Mesenchymal stem cell (in vitro differentiated cells and primary cell): Measurements from ENCODE around the gene FRMD4A.
A peak's percentile ranks its signal among the peaks of the same experiment; 100 is the strongest.

Experiments used
- DNase-seq: peaks from one replicate; pipeline ENCODE4 v3.0.0-alpha.2; 2013
- H2AFZ ChIP-seq: one replicate; pipeline ENCODE4 v1.6.1; 2013; ENCODE audit warnings: low read depth, mild to moderate bottlenecking, control low read depth, inconsistent platforms, low read length, moderate library complexity
- H2AK5ac ChIP-seq: 2 replicates; pipeline ENCODE4 v1.6.1; 2013; ENCODE audit warnings: low read length, moderate library complexity, mild to moderate bottlenecking, inconsistent platforms; ENCODE audit not compliant: severe bottlenecking
- H2BK120ac ChIP-seq: one replicate; pipeline ENCODE4 v1.6.1; 2013; ENCODE audit warnings: low read depth, mild to moderate bottlenecking, inconsistent platforms, low read length, moderate library complexity
- H2BK12ac ChIP-seq, 2 experiments: one replicate each; pipeline ENCODE4 v1.6.1; 2013; ENCODE audit warnings: inconsistent platforms in 2 of 2, low read length in 2 of 2, mild to moderate bottlenecking in 2 of 2, moderate library complexity in 2 of 2, control low read depth in 1 of 2
- H2BK15ac ChIP-seq: one replicate; pipeline ENCODE4 v1.6.1; 2013; ENCODE audit warnings: mild to moderate bottlenecking, low read depth, inconsistent platforms; ENCODE audit not compliant: poor library complexity, severe bottlenecking
- H2BK5ac ChIP-seq: 2 replicates; pipeline ENCODE4 v1.6.1; 2013; ENCODE audit warnings: low read depth, mild to moderate bottlenecking, low read length, control low read depth, inconsistent platforms; ENCODE audit not compliant: poor library complexity, severe bottlenecking
- H3K14ac ChIP-seq, 2 experiments: one replicate each; pipeline ENCODE4 v1.6.1; 2013; ENCODE audit warnings: inconsistent platforms in 2 of 2, low read length in 2 of 2, control low read depth in 1 of 2, mild to moderate bottlenecking in 1 of 2, moderate library complexity in 1 of 2
- H3K18ac ChIP-seq, 2 experiments: one replicate each; pipeline ENCODE4 v1.6.1; 2013; ENCODE audit warnings: inconsistent platforms in 2 of 2, low read length in 2 of 2, control low read depth in 1 of 2, low read depth in 1 of 2, mild to moderate bottlenecking in 1 of 2
- H3K23ac ChIP-seq, 2 experiments: one replicate each; pipeline ENCODE4 v1.6.1; 2013; ENCODE audit warnings: inconsistent platforms in 2 of 2, low read length in 2 of 2, mild to moderate bottlenecking in 2 of 2, moderate library complexity in 2 of 2, control low read depth in 1 of 2
- H3K27ac ChIP-seq: 2 replicates; pipeline ENCODE4 v1.5.1; 2013; ENCODE audit warnings: mild to moderate bottlenecking, moderate library complexity, low read length, control low read depth, inconsistent platforms; ENCODE audit not compliant: poor library complexity, severe bottlenecking
- H3K27me3 ChIP-seq, 2 experiments: 2 replicates each; pipeline versions ENCODE4 v1.6.1 to v1.7.0; 2013; ENCODE audit warnings: low read length in 2 of 2, mild to moderate bottlenecking in 2 of 2, moderate library complexity in 2 of 2, control low read depth in 1 of 2, inconsistent platforms in 1 of 2; ENCODE audit not compliant: control insufficient read depth in 1 of 2, insufficient read depth in 1 of 2
- H3K36me3 ChIP-seq, 2 experiments: 2 replicates each; pipeline versions ENCODE4 v1.6.1 to v1.7.0; 2013; ENCODE audit warnings: low read length in 2 of 2, control low read depth in 1 of 2, inconsistent platforms in 1 of 2, low read depth in 1 of 2, mild to moderate bottlenecking in 1 of 2; ENCODE audit not compliant: insufficient read depth in 2 of 2, control insufficient read depth in 1 of 2
- H3K4ac ChIP-seq, 2 experiments: one replicate each; pipeline ENCODE4 v1.6.1; 2013; ENCODE audit warnings: inconsistent platforms in 2 of 2, low read length in 2 of 2, mild to moderate bottlenecking in 2 of 2, moderate library complexity in 2 of 2, control low read depth in 1 of 2, low read depth in 1 of 2
- H3K4me1 ChIP-seq: 2 replicates; pipeline ENCODE4 v1.6.1; 2013; ENCODE audit warnings: low read depth, low read length, control low read depth; ENCODE audit not compliant: control insufficient read depth, insufficient read depth
- H3K4me2 ChIP-seq: 2 replicates; pipeline ENCODE4 v1.6.1; 2013; ENCODE audit warnings: low read length, mild to moderate bottlenecking, inconsistent platforms; ENCODE audit not compliant: poor library complexity, severe bottlenecking
- H3K4me3 ChIP-seq, 2 experiments: 2 replicates each; pipeline versions ENCODE4 v1.5.1 to v1.7.0; 2013; ENCODE audit warnings: low read length in 2 of 2, mild to moderate bottlenecking in 2 of 2, control low read depth in 1 of 2, low read depth in 1 of 2; ENCODE audit not compliant: insufficient read depth in 1 of 2
- H3K79me1 ChIP-seq: replicated peaks from 2 replicates; pipeline ENCODE4 v1.6.1; 2013; ENCODE audit warnings: mild to moderate bottlenecking, control low read depth, low read length, inconsistent platforms; ENCODE audit not compliant: poor library complexity, severe bottlenecking
- H3K9ac ChIP-seq: 2 replicates; pipeline ENCODE4 v1.7.0; 2013; ENCODE audit warnings: mild to moderate bottlenecking, low read length, moderate library complexity
- H3K9me3 ChIP-seq: 2 replicates; pipeline ENCODE4 v1.7.0; 2013; ENCODE audit warnings: mild to moderate bottlenecking, low read length; ENCODE audit not compliant: control insufficient read depth
- H4K8ac ChIP-seq: one replicate; pipeline ENCODE4 v1.6.1; 2013; ENCODE audit warnings: inconsistent platforms, mild to moderate bottlenecking, low read length, moderate library complexity
- H4K91ac ChIP-seq: one replicate; pipeline ENCODE4 v1.6.1; 2013; ENCODE audit warnings: mild to moderate bottlenecking, low read length, inconsistent platforms
- WGBS: methylation state at CpG from one replicate; pipeline ENCODE4 v1.1.7; 2013; ENCODE audit warnings: mixed read lengths; 5-methylcytosine and 5-hydroxymethylcytosine counted together

FRMD4A gene

GRCh38 chr10:13859979-13860654, 470.6 kb downstream of the FRMD4A start:
- Histone ChIP-seq H3K4me3 (no peak overlapping the region), H3K23ac (no peak overlapping the region), H4K8ac (no peak overlapping the region), H2AK5ac (peak overlapping the region; percentile 89), H2BK15ac (no peak overlapping the region), H2BK5ac (no peak overlapping the region), H2BK12ac (peak overlapping the region in 1 of 2 experiments; percentile 5), H3K9me3 (no peaks in the 10 kb centered on the region), H3K9ac (no peak overlapping the region), H2AFZ (no peak overlapping the region), H3K36me3 (peaks cover 0 to 7% of the 10 kb centered on the region in 2 experiments), H3K14ac (no peak overlapping the region), H3K4me2 (no peak overlapping the region), H3K27ac (no peak overlapping the region), H4K91ac (no peak overlapping the region), H3K18ac (no peak overlapping the region), H2BK120ac (no peak overlapping the region), H3K79me1 (peaks cover 10% of the 10 kb centered on the region), H3K27me3 (no peaks in the 10 kb centered on the region), H3K4ac (no peak overlapping the region), H3K4me1 (peaks cover 3% of the 10 kb centered on the region)
- 72% methylated on average over 7 of the region's 8 CpGs for WGBS
- peak; percentile 40 for DNase-seq

- H2BK120ac ChIP-seq: no peak overlapping the region
- H2BK15ac ChIP-seq: no peak overlapping the region
- no peak overlapping the region for H3K4me2 ChIP-seq
- H3K14ac ChIP-seq: no peak overlapping the region
- WGBS: 98% methylated on average over 11 of the region's 11 CpGs
- no peaks in the 10 kb centered on the region for H3K9me3 ChIP-seq
- H2BK5ac ChIP-seq: no peak overlapping the region
- H4K8ac ChIP-seq: no peak overlapping the region
- H2BK12ac ChIP-seq: no peak overlapping the region
- no peak overlapping the region for H2AK5ac ChIP-seq
- H3K27ac ChIP-seq: no peak overlapping the region
- DNase-seq: no peak
- peaks cover 4% of the 10 kb centered on the region for H3K4me1 ChIP-seq
- no peaks in the 10 kb centered on the region for H3K27me3 ChIP-seq
- peaks cover 0 to 7% of the 10 kb centered on the region in 2 experiments for H3K36me3 ChIP-seq
- peaks cover 11% of the 10 kb centered on the region for H3K79me1 ChIP-seq
- no peak overlapping the region for H2AFZ ChIP-seq
- H3K4me3 ChIP-seq: no peak overlapping the region
- no peak overlapping the region for H3K23ac ChIP-seq
- no peak overlapping the region for H4K91ac ChIP-seq
- H3K9ac ChIP-seq: no peak overlapping the region
- no peak overlapping the region for H3K4ac ChIP-seq
- H3K18ac ChIP-seq: no peak overlapping the region
These were observed 472.0 kb downstream of the FRMD4A start for GRCh38 chr10:13858709-13859108.

DNA sequence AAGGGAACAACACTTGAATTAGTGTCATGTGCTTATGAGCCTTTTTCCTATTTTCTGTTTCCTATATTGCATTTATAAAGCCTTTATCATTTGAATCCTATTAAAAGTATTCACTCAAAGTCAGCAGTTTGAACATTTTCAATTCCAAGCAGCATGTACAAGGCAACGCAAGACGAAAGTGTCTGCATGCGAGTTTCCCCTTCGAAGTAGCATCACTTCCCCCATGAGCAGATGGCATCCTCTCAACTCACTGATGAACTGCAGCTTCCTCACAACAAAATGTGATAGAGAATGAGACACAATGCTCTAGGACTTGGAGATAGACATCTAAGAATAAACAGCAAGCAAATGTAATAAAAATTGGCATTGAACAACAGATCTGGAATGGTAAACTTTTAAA, 473.3 kb downstream of the FRMD4A start:
- no peak overlapping the region for H3K14ac ChIP-seq
- WGBS: 97% methylated on average over 4 of the region's 4 CpGs
- peaks cover 7% of the 10 kb centered on the region for H3K4me1 ChIP-seq
- no peaks in the 10 kb centered on the region for H3K9me3 ChIP-seq
- H3K23ac ChIP-seq: no peak overlapping the region
- DNase-seq: no peak
- H3K18ac ChIP-seq: no peak overlapping the region
- H2AFZ ChIP-seq: no peak overlapping the region
- H2BK120ac ChIP-seq: no peak overlapping the region
- no peak overlapping the region for H2BK15ac ChIP-seq
- no peak overlapping the region for H2BK5ac ChIP-seq
- no peak overlapping the region for H4K91ac ChIP-seq
- H3K4me2 ChIP-seq: no peak overlapping the region
- peaks cover 19% of the 10 kb centered on the region for H3K79me1 ChIP-seq
- no peak overlapping the region for H4K8ac ChIP-seq
- H3K4me3 ChIP-seq: no peak overlapping the region
- peaks cover 7% of the 10 kb centered on the region in 2 experiments for H3K36me3 ChIP-seq
- no peaks in the 10 kb centered on the region for H3K27me3 ChIP-seq
- no peak overlapping the region for H2AK5ac ChIP-seq
- no peak overlapping the region for H3K27ac ChIP-seq
- H3K4ac ChIP-seq: no peak overlapping the region
- no peak overlapping the region for H3K9ac ChIP-seq
- H2BK12ac ChIP-seq: no peak overlapping the region

GRCh38 chr10:13853854-13854253, 476.9 kb downstream of the FRMD4A start:
- peak; percentile 60 for DNase-seq
- Histone ChIP-seq H3K4ac (peak overlapping the region in 1 of 2 experiments; percentile 69), H3K18ac (no peak overlapping the region), H3K4me2 (no peak overlapping the region), H3K4me3 (no peak overlapping the region), H3K36me3 (peaks cover 7 to 11% of the 10 kb centered on the region in 2 experiments), H3K4me1 (peaks cover 4% of the 10 kb centered on the region), H4K8ac (peak overlapping the region; percentile 28), H3K9me3 (no peaks in the 10 kb centered on the region), H3K27me3 (no peaks in the 10 kb centered on the region), H2BK5ac (no peak overlapping the region), H2AFZ (no peak overlapping the region), H3K9ac (no peak overlapping the region), H2BK12ac (no peak overlapping the region), H4K91ac (no peak overlapping the region), H3K79me1 (peaks cover 23% of the 10 kb centered on the region), H2AK5ac (no peak overlapping the region), H3K14ac (no peak overlapping the region), H3K23ac (no peak overlapping the region), H3K27ac (no peak overlapping the region), H2BK15ac (no peak overlapping the region), H2BK120ac (peak overlapping the region; percentile 22)
- WGBS: 41% methylated on average over 6 of the region's 6 CpGs
